ENCODE data around the gene ATP6V1D. TPM values are rescaled to one million over a fixed set of nuclear protein-coding genes. Genes with fewer than 3 reads are reported as not detected.

Gene ATP6V1D
- total and polyA plus RNA-seq, 9 of the 15 experiments (the other 6 are each of a cell fraction or from before 2014, with no cell fraction given): 35.5 to 91.0 (median 50.0) TPM

GRCh38 chr14:67392800-67393199, 33.2 kb upstream of the ATP6V1D start:
- no peak for TF ChIP-seq BRD4 (IDR thresholded peaks at IDR 0.05)
- no peak for TF ChIP-seq ZFX (CRISPR knock-in tag; IDR thresholded peaks at IDR 0.05)
- TF ChIP-seq, protein P1, sequence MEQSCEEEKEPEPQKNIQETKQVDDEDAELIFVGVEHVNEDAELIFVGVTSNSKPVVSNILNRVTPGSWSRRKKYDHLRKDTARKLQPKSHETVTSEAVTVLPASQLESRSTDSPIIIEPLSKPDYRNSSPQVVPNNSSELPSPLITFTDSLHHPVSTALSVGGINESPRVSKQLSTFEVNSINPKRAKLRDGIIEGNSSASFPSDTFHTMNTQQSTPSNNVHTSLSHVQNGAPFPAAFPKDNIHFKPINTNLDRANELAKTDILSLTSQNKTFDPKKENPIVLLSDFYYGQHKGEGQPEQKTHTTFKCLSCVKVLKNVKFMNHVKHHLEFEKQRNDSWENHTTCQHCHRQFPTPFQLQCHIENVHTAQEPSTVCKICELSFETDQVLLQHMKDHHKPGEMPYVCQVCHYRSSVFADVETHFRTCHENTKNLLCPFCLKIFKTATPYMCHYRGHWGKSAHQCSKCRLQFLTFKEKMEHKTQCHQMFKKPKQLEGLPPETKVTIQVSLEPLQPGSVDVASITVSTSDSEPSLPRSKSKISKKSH (CRISPR knock-in tag; IDR thresholded peaks at IDR 0.05): no peak
- no peak for TF ChIP-seq ZNF143 (CRISPR knock-in tag; IDR thresholded peaks at IDR 0.05)
- no peak for TF ChIP-seq CHD1 (IDR thresholded peaks at IDR 0.05; ENCODE audit: low read length)
- no peak for TF ChIP-seq ZNF12 (CRISPR knock-in tag; IDR thresholded peaks at IDR 0.05)
- TF ChIP-seq TARDBP (IDR thresholded peaks at IDR 0.05): no peak
- TF ChIP-seq STAT5A (IDR thresholded peaks at IDR 0.05; ENCODE audit: borderline replicate concordance, low read length): no peak
- no peak for TF ChIP-seq EGR1 (conservative IDR thresholded peaks at IDR 0.05)
- TF ChIP-seq HDAC6 (IDR thresholded peaks at IDR 0.05; ENCODE audit: low read depth, low read length): no peak
- no peak for TF ChIP-seq MLX (CRISPR knock-in tag; conservative IDR thresholded peaks at IDR 0.05)
- Histone ChIP-seq H3K4me3 (no peak overlapping the region), H3K27ac (ENCODE audit: extremely low read depth, low read depth, low read length) (no peak overlapping the region), H4K20me1 (replicated peaks; ENCODE audit: control insufficient read depth, insufficient read depth, low read length) (no peaks in the 10 kb centered on the region), H2AFZ (ENCODE audit: low read depth, low read length) (no peak overlapping the region), H3K27me3 (ENCODE audit: control insufficient read depth in 2 of 2, insufficient read depth in 2 of 2, low read length in 2 of 2) (no peaks in the 10 kb centered on the region), H3K4me2 (ENCODE audit: insufficient read depth, low read length) (no peak overlapping the region), H3K9me1 (ENCODE audit: control insufficient read depth, insufficient read depth, low read length) (no peaks in the 10 kb centered on the region), H3K4me1 (replicated peaks in 1 of 2; ENCODE audit: control insufficient read depth in 2 of 2, insufficient read depth in 2 of 2, low read length in 2 of 2) (peaks cover 21% of the 10 kb centered on the region in 2 experiments; a peak in 4 of 5 replicates), H3K9ac (ENCODE audit: insufficient read depth in 1 of 2, low read depth in 2 of 2, low read length in 2 of 2) (peak overlapping the region in 1 of 2 experiments; percentile 45; a peak in 1 of 4 replicates), H3K9me3 (replicated peaks; ENCODE audit: control insufficient read depth, insufficient read depth, low read depth, low read length) (no peaks in the 10 kb centered on the region), H3K79me2 (ENCODE audit: control insufficient read depth, insufficient read depth, low read length) (no peaks in the 10 kb centered on the region), H3K36me3 (ENCODE audit: control insufficient read depth, insufficient read depth, low read length) (no peaks in the 10 kb centered on the region)
- intact Hi-C loops (cut with micrococcal nuclease): no loop called here
- ATAC-seq (no peak), FAIRE-seq (no peak), DNase-seq (ENCODE audit: extremely low read depth in 1 of 4, low spot score in 3 of 4) (no peak)
- ChIA-PET CTCF (ENCODE audit: low intra/inter-chr PET ratio) (no interaction called here), POLR2A (no interaction called here)
- no TSS peak for BruUV-seq (replicated peaks)
- in situ Hi-C loops (cut with MboI): no loop called here
- WGBS (ENCODE audit: insufficient coverage, low coverage, missing lambda C conversion rate): 67% methylated on average over 5 of the region's 9 CpGs

Data from K562 (cell line).